G401 (cell line): ENCODE data around the gene DVL3. TPM values are rescaled to one million over a fixed set of nuclear protein-coding genes. Genes with fewer than 3 reads are reported as not detected.

Experiments
- DNase-seq: peaks from one replicate; pipeline ENCODE4 v3.0.0-alpha.2; 2015; ENCODE audit warnings: low spot score
- in situ Hi-C: cut with HindIII; loops from 2 replicates; pipeline ENCODE4 v1.10.0; 2016; ENCODE audit warnings: low sequenced_read_pairs, mixed read lengths
- total RNA-seq: library from RNA; depleted of rRNA; stranded (reverse); fragments of >200 nt; shearing (Covaris generic); gene quantifications from 2 replicates; pipeline ENCODE4 v1.2.3, GENCODE V29; 2014; rRNA removed

Gene DVL3
- total RNA-seq, 1 experiment from 2014 or later: 47.0 TPM

DNA sequence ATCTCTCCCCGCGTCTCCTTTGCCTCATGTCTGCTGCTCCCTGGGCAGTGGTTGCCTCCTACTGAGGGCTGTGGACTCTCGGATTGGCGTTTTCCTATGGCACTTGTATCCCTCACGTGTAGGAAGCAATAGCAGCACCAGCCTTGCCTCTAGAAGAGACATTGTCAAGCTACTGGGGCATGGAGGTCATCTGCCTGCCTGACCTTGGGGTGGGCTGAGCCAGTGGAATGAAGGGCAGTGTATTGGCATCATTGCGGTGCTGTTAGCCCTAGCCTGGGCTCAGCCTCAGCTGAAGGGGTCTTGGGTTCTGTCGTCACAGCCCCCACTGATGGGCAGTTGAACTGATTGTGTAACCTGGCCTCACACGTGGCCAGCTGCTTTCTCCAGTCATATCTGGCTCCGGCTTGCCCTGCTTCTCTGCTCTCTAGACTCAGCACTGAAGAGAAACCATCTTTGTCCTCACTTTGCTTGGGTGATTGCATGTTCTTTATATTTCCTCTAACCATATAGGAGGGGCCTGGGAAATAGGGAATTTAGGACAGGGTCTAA lies 38.9 kb downstream of the DVL3 start:
- DNase-seq: no peak
- in situ Hi-C loops: no loop called here

DNA sequence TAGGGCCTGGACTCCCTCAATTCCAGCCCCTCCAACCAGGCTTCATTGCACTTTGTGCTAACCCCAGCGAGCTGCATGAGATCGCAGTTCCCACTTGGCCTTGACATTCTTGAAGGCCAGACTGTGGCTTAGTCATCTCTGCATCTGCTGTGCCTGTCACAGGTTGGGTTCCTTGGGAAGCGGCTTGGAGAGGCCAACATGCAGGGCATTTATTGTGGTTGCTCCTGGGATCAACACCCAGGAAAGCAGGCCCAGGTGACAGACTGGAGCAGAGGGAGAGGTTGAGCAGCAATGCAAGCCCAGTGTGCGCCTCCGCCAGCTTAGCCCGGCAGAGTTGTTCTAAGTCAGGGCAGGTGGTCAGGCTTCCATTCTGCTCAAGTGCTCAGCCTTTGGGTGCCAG lies 41.4 kb downstream of the DVL3 start:
- in situ Hi-C loops: no loop called here
- no peak for DNase-seq

DNA sequence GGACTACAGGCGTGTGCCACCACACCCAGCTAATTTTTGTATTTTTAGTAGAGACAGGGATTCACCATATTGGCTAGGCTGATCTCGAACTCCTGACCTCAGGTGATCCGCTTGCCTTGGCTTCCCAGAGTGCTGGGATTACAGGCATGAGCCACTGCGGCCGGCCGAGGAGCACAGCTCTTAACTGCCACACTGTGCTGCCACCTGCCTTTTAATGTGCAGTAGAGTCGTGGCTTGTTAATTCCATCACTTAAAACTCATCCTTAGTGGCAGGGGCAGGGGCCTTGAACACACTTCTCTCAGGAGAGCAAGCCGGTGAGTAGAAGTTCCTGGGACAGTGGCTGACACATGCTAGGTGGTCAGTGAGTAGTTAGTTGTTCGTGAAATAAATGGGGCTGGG lies 43.3 kb downstream of the DVL3 start:
- DNase-seq: no peak
- in situ Hi-C loops: no loop called here

GRCh38 chr3:184200825-184201224 lies 45.6 kb downstream of the DVL3 start:
- in situ Hi-C loops: no loop called here
- no peak for DNase-seq

DNA sequence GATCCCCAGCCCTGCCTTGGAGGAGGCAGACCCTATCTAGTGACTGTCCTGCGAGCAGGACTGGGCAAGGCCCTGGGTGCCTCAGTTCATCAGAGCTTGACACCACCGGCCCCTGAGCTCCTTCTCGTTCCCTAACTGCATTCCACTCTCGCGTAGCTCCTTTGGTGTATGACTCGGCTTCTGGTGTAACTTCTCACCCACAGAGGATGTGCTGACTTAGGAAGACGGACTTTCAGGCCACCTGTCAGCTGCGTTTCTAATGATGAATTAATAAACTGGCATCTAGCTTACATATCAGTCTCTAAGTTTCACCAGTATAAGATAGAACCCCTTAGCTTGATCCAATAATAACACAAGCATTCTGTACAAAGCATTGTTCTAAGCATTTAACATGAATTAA lies 48.3 kb downstream of the DVL3 start:
- in situ Hi-C loops: no loop called here
- no peak for DNase-seq

- in situ Hi-C loops: no loop called here
- DNase-seq: no peak
Measured at GRCh38 chr3:184209146-184209923, 54.2 kb downstream of the DVL3 start.

GRCh38 chr3:184211297-184211696 lies 56.1 kb downstream of the DVL3 start:
- in situ Hi-C loops: no loop called here
- no peak for DNase-seq

DNA sequence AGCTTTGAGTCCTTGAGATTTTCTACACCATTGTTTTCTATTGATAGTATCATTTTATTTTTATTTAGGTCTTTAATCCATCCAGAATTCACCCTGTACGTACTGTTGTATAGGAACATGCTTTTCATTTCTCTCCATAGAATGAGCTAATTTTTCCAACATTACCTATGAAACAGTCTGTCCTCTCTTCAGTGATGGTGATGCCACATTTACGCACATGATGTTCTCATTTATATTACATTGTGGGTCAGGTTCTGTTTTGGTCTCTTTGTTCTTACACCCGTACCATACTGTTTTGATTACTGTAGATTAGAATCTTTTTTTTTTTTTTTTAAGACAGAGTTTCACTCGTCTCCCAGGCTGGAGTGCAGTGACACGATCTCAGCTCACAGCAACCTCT lies 56.5 kb downstream of the DVL3 start:
- in situ Hi-C loops: no loop called here
- no peak for DNase-seq

DNA sequence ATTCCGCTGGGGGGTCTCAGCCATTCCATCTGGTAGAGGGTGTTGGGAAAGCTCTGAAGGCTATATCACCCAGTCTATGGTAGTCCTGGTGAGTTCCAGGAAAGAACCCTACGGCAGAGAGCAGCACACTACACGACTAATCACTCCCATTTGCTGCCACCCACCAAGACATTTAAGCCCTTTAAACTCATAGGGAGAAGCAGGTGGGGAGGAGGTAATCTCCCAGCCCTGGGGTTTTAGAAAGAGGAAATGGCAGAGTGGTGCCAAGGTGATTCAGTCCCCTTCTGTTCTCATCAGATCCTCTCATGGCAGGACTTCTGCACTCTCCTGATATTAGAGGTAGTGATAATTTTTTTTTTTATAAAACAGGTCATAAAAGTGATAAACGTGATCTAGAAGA lies 63.6 kb downstream of the DVL3 start:
- no peak for DNase-seq
- in situ Hi-C loops: no loop called here

GRCh38 chr3:184222521-184222920 lies 67.3 kb downstream of the DVL3 start:
- in situ Hi-C loops: no loop called here
- DNase-seq: no peak

Other genes with a start within 250 kb of the DVL3 start
- 7.4 and 8.6 TPM in 2 replicates for gene ABCC5, start 137.5 kb upstream of the DVL3 start, total RNA-seq
- gene HTR3D, start 123.6 kb upstream of the DVL3 start, total RNA-seq: not detected in 2 replicates
- gene HTR3C, start 102.3 kb upstream of the DVL3 start, total RNA-seq: not detected in 2 replicates
- not detected in 2 replicates for gene HTR3E, start 58.3 kb upstream of the DVL3 start, total RNA-seq
- 64.3 and 64.9 TPM in 2 replicates for gene EIF2B5, start 20.0 kb upstream of the DVL3 start, total RNA-seq
- gene AP2M1, start 19.5 kb downstream of the DVL3 start, total RNA-seq: 330 and 352 TPM in 2 replicates
- 47.0 and 63.5 TPM in 2 replicates for gene ABCF3, start 30.8 kb downstream of the DVL3 start, total RNA-seq
- 0.20 and 0.43 TPM in 2 replicates for gene VWA5B2, start 74.2 kb downstream of the DVL3 start, total RNA-seq
- 24.8 and 32.4 TPM in 2 replicates for gene ALG3, start 93.6 kb downstream of the DVL3 start, total RNA-seq
- gene EEF1AKMT4, start 94.3 kb downstream of the DVL3 start, total RNA-seq: 18.8 and 23.3 TPM in 2 replicates
- gene CAMK2N2, start 106.2 kb downstream of the DVL3 start, total RNA-seq: 0.25 and 0.37 TPM in 2 replicates
- not detected in 2 replicates for gene ECE2, start 120.6 kb downstream of the DVL3 start, total RNA-seq
- gene PSMD2, start 143.9 kb downstream of the DVL3 start, total RNA-seq: 629 and 907 TPM in 2 replicates
- gene EIF4G1, start 159.2 kb downstream of the DVL3 start, total RNA-seq: 295 and 341 TPM in 2 replicates
- 20.7 and 31.2 TPM in 2 replicates for gene FAM131A, start 182.2 kb downstream of the DVL3 start, total RNA-seq
- 6.7 and 10.7 TPM in 2 replicates for gene CLCN2, start 206.2 kb downstream of the DVL3 start, total RNA-seq
- 136 and 144 TPM in 2 replicates for gene POLR2H, start 206.3 kb downstream of the DVL3 start, total RNA-seq
- 0.12 and 0.20 TPM in 2 replicates for gene THPO, start 222.8 kb downstream of the DVL3 start, total RNA-seq
- 1.4 and 1.8 TPM in 2 replicates for gene CHRD, start 224.7 kb downstream of the DVL3 start, total RNA-seq